ENCODE results near the gene UGT2A3. TPM values are rescaled to one million over a fixed set of nuclear protein-coding genes. Genes with fewer than 3 reads are reported as not detected.

UGT2A3 gene
- total and polyA plus RNA-seq, 2 of the 8 experiments (the other 6 are each of a cell fraction or from before 2014, with no cell fraction given), result not detected

DNA sequence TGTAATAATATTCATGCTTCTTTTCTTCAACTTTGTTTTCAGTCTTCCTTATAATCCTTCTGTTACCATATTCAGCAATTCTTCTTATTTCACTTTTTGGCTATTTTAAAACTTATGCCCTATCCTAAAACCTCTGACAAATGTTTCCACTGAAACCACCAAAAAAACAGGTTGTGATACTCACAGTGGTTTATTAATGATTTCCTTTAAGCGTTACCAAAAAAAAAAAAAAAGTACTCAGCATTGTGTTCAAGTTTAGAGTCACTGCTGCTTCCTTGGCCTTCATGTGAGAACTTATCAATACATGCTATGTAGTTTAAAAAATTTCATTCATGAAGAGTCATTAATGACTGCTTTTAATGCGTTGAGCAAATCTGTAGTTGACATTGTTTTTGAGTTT is 35.4 kb upstream of the UGT2A3 start:
- Histone ChIP-seq H2AFZ (ENCODE audit: low read length) (no peak overlapping the region), H2BK5ac (ENCODE audit: low read depth, low read length) (no peak overlapping the region), H3K14ac (ENCODE audit: insufficient read length) (no peak overlapping the region), H2BK12ac (ENCODE audit: low read depth, low read length) (no peak overlapping the region), H3K4me3 (ENCODE audit: extremely low read depth in 1 of 4, insufficient read depth in 2 of 4, low read depth in 3 of 4, low read length in 4 of 4) (no peak overlapping the region), H3K79me1 (ENCODE audit: low read depth, low read length) (no peaks in the 10 kb centered on the region), H3K23me2 (ENCODE audit: low read depth, low read length) (no peaks in the 10 kb centered on the region), H2BK20ac (ENCODE audit: low read length) (no peak overlapping the region), H3K56ac (replicated peaks; ENCODE audit: insufficient read length, low read depth, low read length) (no peak overlapping the region), H3K27ac (ENCODE audit: low read depth, low read length) (no peak overlapping the region), H3K4me2 (ENCODE audit: insufficient read depth in 1 of 2, low read depth in 2 of 2, low read length in 2 of 2) (no peak overlapping the region), H4K5ac (ENCODE audit: insufficient read length, low read depth, low read length) (no peak overlapping the region), H3K23ac (ENCODE audit: insufficient read length) (no peak overlapping the region), H3K36me3 (ENCODE audit: control insufficient read depth in 2 of 4, insufficient read depth in 4 of 4, low read length in 3 of 4) (no peaks in the 10 kb centered on the region), H2BK120ac (replicated peaks; ENCODE audit: low read depth, low read length) (no peak overlapping the region), H4K20me1 (replicated peaks in 1 of 2; ENCODE audit: control insufficient read depth in 1 of 2, insufficient read depth in 2 of 2, low read length in 2 of 2) (no peaks in the 10 kb centered on the region), H3K9me3 (ENCODE audit: insufficient read depth in 2 of 2, low read depth in 1 of 2, low read length in 1 of 2) (0 out of 4 replicates have a peak, but pooled peaks cover 0 to 2% of the 10 kb centered on the region in 2 experiments), H4K8ac (ENCODE audit: extremely low read depth, insufficient read depth, low read length) (no peak overlapping the region), H3K27me3 (replicated peaks in 1 of 4; ENCODE audit: control insufficient read depth in 3 of 4, extremely low read depth in 1 of 4, insufficient read depth in 3 of 4, low read length in 3 of 4) (no peaks in the 10 kb centered on the region), H3K4me1 (replicated peaks in 1 of 4; ENCODE audit: control insufficient read depth in 3 of 4, insufficient read depth in 4 of 4, low read length in 3 of 4) (no peaks in the 10 kb centered on the region), H2BK15ac (ENCODE audit: low read length) (no peak overlapping the region), H3K9ac (replicated peaks in 1 of 4; ENCODE audit: extremely low read depth in 1 of 4, low read depth in 3 of 4, low read length in 3 of 4) (no peak overlapping the region), H3K4ac (replicated peaks; ENCODE audit: insufficient read length, low read depth, low read length) (no peak overlapping the region), H2AK5ac (ENCODE audit: low read depth, low read length) (no peak overlapping the region), H4K91ac (replicated peaks; ENCODE audit: insufficient read length, low read length) (no peak overlapping the region), H3K79me2 (ENCODE audit: control insufficient read depth in 1 of 2, insufficient read depth in 2 of 2, low read length in 2 of 2) (no peaks in the 10 kb centered on the region), H3K18ac (ENCODE audit: extremely low read depth, low read length) (no peak overlapping the region)
- 96% methylated on average over 2 of the region's 2 CpGs; no CpG with 5 or more reads in 1 of the 2 experiments for WGBS, 2 experiments (ENCODE audit: extremely low coverage in 1 of 2, insufficient coverage in 1 of 2, insufficient read length in 1 of 2, insufficient replicate concordance in 2 of 2, low coverage in 1 of 2, low lambda C conversion rate in 2 of 2, missing lambda C conversion rate in 1 of 2)
- no peak for FAIRE-seq
- no peak for DNase-seq (ENCODE audit: low read depth in 1 of 2, low spot score in 2 of 2)
- POLR2A ChIA-PET (ENCODE audit: partially characterized antibody), result no interaction called here
- CTCF ChIA-PET (ENCODE audit: partially characterized antibody), result no interaction called here
- no peak for TF ChIP-seq BACH1 (IDR thresholded peaks at IDR 0.05; ENCODE audit: low read length)
- no peak for TF ChIP-seq SP2 (IDR thresholded peaks at IDR 0.05; ENCODE audit: low read length)
- no peak for TF ChIP-seq PHF8 (conservative IDR thresholded peaks at IDR 0.05; ENCODE audit: low read depth, low read length)
- TF ChIP-seq SP1 (IDR thresholded peaks at IDR 0.05; ENCODE audit: low read depth, low read length), result no peak
- TF ChIP-seq TAF1 (IDR thresholded peaks at IDR 0.05; ENCODE audit: low read depth, low read length), result no peak
- TF ChIP-seq SIN3A (conservative IDR thresholded peaks at IDR 0.05 in 1 of 2, IDR thresholded peaks at IDR 0.05 in 1 of 2; ENCODE audit: low read depth in 1 of 2, low read length in 2 of 2), result no peak
- no peak for TF ChIP-seq TAF7 (optimal IDR thresholded peaks at IDR 0.05; ENCODE audit: borderline replicate concordance, low read depth, low read length)
- no peak for TF ChIP-seq BRCA1 (IDR thresholded peaks at IDR 0.05; ENCODE audit: low read depth, low read length)
- no peak for TF ChIP-seq GABPA (IDR thresholded peaks at IDR 0.05; ENCODE audit: borderline replicate concordance, insufficient read depth, low read length)
- TF ChIP-seq TEAD4 (IDR thresholded peaks at IDR 0.05; ENCODE audit: low read depth, low read length), result no peak
- no peak for TF ChIP-seq ZNF274 (IDR thresholded peaks at IDR 0.05; ENCODE audit: borderline replicate concordance, extremely low read depth, low read length)
- no peak for TF ChIP-seq EZH2 (IDR thresholded peaks at IDR 0.05; ENCODE audit: low read depth, low read length, severe bottlenecking)
- TF ChIP-seq, protein P1, sequence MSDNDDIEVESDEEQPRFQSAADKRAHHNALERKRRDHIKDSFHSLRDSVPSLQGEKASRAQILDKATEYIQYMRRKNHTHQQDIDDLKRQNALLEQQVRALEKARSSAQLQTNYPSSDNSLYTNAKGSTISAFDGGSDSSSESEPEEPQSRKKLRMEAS (IDR thresholded peaks at IDR 0.05), result no peak
- TF ChIP-seq RFX5 (IDR thresholded peaks at IDR 0.05; ENCODE audit: borderline replicate concordance, low read depth, low read length), result no peak
- TF ChIP-seq BCL11A (IDR thresholded peaks at IDR 0.05; ENCODE audit: low read depth in 2 of 2, low read length in 2 of 2), result no peak
- TF ChIP-seq SRF (IDR thresholded peaks at IDR 0.05; ENCODE audit: low read depth, low read length), result no peak
